Measurements from ENCODE around the gene FBXW4.

DNA sequence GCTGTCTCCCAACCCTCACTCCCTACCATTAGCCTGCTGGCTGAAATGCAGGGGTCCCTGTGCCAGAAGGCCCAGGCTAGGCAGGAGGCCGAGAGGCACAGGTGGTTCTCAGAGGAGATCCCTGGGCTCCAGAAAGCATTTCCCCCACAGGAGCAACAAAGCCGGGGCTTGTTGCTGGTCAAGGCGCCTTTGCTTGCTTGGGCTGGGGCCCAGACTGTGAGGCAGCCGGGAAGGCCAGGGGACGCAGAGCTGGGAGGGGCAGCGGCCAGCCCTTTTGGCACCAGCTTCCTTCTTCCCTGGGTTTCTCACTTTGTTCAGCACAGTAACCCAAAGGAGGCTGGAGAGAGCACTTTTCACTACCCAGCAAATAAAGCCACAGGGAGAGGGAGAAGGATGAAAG, 48.6 kb downstream of the FBXW4 start:
- TF ChIP-seq, protein P1, sequence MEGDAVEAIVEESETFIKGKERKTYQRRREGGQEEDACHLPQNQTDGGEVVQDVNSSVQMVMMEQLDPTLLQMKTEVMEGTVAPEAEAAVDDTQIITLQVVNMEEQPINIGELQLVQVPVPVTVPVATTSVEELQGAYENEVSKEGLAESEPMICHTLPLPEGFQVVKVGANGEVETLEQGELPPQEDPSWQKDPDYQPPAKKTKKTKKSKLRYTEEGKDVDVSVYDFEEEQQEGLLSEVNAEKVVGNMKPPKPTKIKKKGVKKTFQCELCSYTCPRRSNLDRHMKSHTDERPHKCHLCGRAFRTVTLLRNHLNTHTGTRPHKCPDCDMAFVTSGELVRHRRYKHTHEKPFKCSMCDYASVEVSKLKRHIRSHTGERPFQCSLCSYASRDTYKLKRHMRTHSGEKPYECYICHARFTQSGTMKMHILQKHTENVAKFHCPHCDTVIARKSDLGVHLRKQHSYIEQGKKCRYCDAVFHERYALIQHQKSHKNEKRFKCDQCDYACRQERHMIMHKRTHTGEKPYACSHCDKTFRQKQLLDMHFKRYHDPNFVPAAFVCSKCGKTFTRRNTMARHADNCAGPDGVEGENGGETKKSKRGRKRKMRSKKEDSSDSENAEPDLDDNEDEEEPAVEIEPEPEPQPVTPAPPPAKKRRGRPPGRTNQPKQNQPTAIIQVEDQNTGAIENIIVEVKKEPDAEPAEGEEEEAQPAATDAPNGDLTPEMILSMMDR (IDR thresholded peaks at IDR 0.05) = no peak
- TF ChIP-seq POLR2A (IDR thresholded peaks at IDR 0.05) = no peak
